GM18867 (cell line): ENCODE data around the gene GRK3.
"Not testable (repeated sequence)": the region's sequence is repeated elsewhere in the genome, so short reads cannot be mapped to it uniquely, and the experiment has no call there.

Source experiments
- ATAC-seq: cut with Tn5 transposase; IDR thresholded peaks from one replicate; pipeline ENCODE4 v1.9.1; 2021; ENCODE audit warnings: mild to moderate bottlenecking, moderate library complexity; ENCODE audit not compliant: unreplicated experiment

Gene GRK3

GRCh38 chr22:25623851-25624250 is 59.4 kb downstream of the GRK3 start:
- ATAC-seq: no peak

GRCh38 chr22:25624476-25624875 is 60.0 kb downstream of the GRK3 start:
- ATAC-seq: no peak

GRCh38 chr22:25625747-25626623 is 61.5 kb downstream of the GRK3 start:
- not testable (repeated sequence) for ATAC-seq

- no peak for ATAC-seq
Measured at GRCh38 chr22:25626624-25626990, 62.1 kb downstream of the GRK3 start.

DNA sequence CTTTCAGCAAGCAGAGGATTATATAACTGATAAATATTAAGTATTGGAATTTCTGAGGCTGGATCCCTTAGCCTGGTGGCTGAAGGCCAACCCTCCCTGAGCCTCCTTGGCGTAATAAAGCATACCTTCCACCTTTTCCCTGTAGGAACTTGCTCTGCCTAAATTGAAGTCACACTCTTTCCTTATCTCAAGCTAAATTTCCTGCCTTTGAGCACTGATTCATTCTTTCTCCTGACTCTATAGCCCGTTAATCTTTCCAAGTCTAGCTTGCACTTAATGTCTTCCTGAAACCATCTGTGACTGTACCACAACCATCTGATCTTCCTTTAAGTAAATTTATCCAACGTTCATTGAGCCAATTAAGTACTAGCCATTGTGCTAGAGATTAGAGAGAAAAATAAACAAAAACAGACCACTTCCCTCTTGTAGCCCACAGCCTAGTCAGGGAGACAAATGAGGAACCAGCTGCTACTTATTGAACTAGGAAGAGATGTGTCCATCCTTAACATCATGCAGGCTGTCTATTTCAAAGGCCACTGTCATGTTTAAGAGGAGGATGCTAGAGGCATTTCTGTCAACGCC is 62.9 kb downstream of the GRK3 start:
- ATAC-seq: no peak

GRCh38 chr22:25628494-25628893 is 64.0 kb downstream of the GRK3 start:
- no peak for ATAC-seq

DNA sequence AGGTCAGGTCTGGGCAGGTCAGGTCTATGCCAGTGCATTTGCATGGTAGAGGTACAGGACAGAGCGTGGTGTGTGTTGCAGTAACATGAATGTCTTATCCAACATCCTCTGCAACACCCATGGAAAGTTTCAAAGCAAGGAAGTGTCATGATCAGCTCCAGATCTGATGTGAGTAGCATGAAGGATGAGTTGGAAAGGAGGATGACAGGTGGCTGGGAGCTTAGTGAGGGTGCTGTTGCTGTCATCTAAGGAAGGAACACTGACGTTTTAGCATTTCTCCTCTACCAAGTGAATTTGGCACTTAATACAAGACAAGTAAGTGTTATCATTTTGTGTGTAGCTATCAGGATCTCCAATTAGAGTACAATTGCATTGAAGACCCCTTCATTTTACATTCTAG is 65.1 kb downstream of the GRK3 start:
- ATAC-seq: no peak

- ATAC-seq: no peak
Measured at GRCh38 chr22:25630447-25630846, 66.0 kb downstream of the GRK3 start.

DNA sequence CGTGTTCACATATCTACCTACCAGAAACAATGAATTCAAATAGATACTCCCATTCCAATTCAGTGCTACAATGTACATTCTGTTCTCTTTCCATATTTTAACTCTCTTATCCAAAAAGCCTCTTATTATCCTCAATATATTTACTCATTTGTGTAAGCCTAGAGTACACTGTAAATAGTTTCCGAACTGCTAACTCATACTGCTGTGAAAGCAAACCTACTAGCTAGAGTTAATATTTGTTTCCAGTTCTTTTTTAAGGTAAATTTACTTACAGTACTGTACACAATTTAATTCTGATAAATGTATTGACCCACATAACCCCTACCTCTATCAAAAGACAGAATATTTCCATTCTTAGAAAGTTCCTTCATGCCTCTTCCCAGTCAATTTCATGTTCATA is 71.8 kb downstream of the GRK3 start:
- ATAC-seq: no peak

GRCh38 chr22:25637032-25637431 is 72.6 kb downstream of the GRK3 start:
- ATAC-seq: no peak

GRCh38 chr22:25637672-25638071 is 73.2 kb downstream of the GRK3 start:
- no peak for ATAC-seq

DNA sequence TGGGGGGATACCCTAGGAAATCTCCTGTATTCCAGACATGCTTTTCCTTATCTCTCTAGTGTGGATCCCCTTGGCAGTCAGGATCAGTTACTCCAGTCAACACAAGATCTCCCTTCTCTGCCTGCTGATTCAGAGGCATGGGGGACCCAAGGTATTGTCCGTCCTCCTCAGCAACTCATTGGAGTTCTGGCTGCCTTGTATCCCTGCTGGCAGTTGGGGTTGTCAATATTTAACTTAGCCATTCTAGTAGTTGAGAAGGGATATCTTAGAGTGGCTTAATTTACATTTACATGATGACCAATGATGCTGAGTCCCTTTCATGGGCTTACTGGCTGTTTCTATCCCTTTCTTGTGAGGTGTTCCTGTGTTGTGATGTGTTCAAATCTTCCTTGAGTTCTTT is 74.2 kb downstream of the GRK3 start:
- ATAC-seq: no peak

- no peak for ATAC-seq
Measured at GRCh38 chr22:25641650-25642049, 77.2 kb downstream of the GRK3 start.

GRCh38 chr22:25643232-25644000 is 78.9 kb downstream of the GRK3 start:
- no peak for ATAC-seq

GRCh38 chr22:25644122-25644521 is 79.6 kb downstream of the GRK3 start:
- no peak for ATAC-seq

DNA sequence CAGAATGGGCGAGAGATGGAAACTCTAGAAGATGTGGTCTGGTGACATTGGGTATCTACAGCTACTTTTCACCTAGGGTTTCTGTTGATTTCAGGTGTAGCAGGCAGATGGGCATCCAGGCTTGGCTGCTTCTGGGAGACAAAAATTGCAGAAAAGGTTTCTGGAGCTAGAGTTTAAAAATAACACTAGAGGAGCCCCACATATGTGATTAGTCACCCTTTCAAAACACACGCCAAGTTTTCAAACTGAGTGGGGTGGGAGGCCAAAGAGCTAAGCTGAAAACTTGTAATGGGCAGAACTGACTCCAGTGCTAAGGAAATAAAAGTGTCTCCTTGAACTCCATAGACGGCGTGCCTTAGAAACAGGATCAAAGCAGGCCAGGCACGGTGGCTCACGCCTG is 80.8 kb downstream of the GRK3 start:
- ATAC-seq: no peak

GRCh38 chr22:25645964-25646363 is 81.5 kb downstream of the GRK3 start:
- ATAC-seq: no peak

DNA sequence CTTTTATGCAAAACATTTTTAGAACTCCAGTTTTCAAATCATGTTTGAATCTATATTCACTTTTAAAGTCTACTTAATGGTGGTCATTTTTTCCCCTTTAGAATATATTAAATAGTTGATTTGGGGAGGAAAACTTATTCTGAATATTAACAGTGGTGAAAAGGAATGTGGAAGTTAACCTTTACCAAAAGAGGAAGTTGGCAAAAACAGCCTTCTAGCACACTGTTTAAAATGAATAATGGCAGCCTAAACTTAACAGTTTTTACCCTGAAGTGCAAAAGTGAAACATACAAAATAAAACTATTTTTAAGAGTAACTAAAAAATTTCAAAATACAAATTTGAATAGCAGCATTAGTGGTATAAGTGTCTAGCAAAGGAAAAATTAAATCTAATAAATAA is 86.4 kb downstream of the GRK3 start:
- ATAC-seq: no peak

DNA sequence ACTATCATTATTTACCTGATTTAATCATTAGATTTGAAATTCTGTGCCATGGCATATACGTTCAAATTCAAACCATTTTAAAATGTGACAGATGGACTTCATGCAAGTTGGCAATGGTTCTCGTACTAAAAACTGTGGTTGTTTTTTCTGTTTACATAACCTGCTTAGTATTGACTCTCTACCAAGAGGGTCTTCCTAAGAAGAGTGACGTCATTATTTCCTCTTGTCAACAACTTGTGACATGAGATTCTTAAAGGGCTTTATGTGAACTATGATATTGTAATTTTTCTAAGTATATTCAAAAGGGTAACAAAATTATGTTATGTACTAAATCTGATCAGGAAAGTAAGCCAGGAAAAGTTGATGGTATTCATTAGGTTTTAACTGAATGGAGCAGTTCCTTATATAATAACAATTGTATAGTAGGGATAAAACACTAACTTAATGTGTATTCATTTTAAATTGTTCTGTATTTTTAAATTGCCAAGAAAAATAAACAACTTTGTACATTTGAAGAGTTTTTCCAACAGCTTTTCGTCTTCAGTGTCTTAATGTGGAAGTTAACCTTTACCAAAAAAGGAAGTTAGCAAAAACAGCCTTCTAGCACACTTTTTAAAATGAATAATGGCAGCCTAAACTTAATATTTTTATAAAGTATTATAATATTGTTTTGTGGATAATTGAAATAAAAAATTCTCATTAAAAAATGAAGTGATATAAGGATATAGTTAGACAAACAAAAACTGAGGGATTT is 87.0 kb downstream of the GRK3 start:
- no peak for ATAC-seq

- no peak for ATAC-seq
Measured at GRCh38 chr22:25654676-25655075, 90.2 kb downstream of the GRK3 start.

GRCh38 chr22:25655371-25655935 is 91.0 kb downstream of the GRK3 start:
- no peak for ATAC-seq
